Inflammatory macrophage (primary cell): ENCODE data around the gene SLC16A12.
"Not testable (repeated sequence)": the region's sequence is repeated elsewhere in the genome, so short reads cannot be mapped to it uniquely, and the experiment has no call there.

Source experiments
- DNase-seq, 2 donors: peaks; one replicate each; pipeline ENCODE4 v3.0.0-alpha.2; 2020 to 2022

SLC16A12 gene

GRCh38 chr10:89469517-89469916, 65.9 kb downstream of the SLC16A12 start:
- peak in 1 of 2 donors; percentile 13 for DNase-seq

GRCh38 chr10:89468191-89468965, 67.0 kb downstream of the SLC16A12 start:
- no peak for DNase-seq

GRCh38 chr10:89466599-89467035, 68.8 kb downstream of the SLC16A12 start:
- peak; percentile 35 to 52 for DNase-seq

- no peak for DNase-seq
Observed at GRCh38 chr10:89465196-89465595, 70.2 kb downstream of the SLC16A12 start.

GRCh38 chr10:89463846-89464537, 71.4 kb downstream of the SLC16A12 start:
- no peak for DNase-seq

- no peak for DNase-seq
Observed at GRCh38 chr10:89458784-89459183, 76.6 kb downstream of the SLC16A12 start.

- DNase-seq: no peak
Observed at GRCh38 chr10:89458291-89458690, 77.1 kb downstream of the SLC16A12 start.

GRCh38 chr10:89454561-89455347, 80.6 kb downstream of the SLC16A12 start:
- DNase-seq: peak in 1 of 2 donors; percentile 11

GRCh38 chr10:89452193-89452592, 83.2 kb downstream of the SLC16A12 start:
- DNase-seq: no peak

- DNase-seq: no peak
Observed at GRCh38 chr10:89450901-89451300, 84.5 kb downstream of the SLC16A12 start.

- not testable (repeated sequence) for DNase-seq
Observed at GRCh38 chr10:89444819-89445218, 90.6 kb downstream of the SLC16A12 start.

GRCh38 chr10:89442289-89442688, 93.1 kb downstream of the SLC16A12 start:
- no peak for DNase-seq

GRCh38 chr10:89440226-89441009, 95.0 kb downstream of the SLC16A12 start:
- DNase-seq: no peak

GRCh38 chr10:89438525-89438924, 96.9 kb downstream of the SLC16A12 start:
- no peak for DNase-seq

- no peak for DNase-seq
Observed at GRCh38 chr10:89431977-89432376, 103.4 kb downstream of the SLC16A12 start.

- DNase-seq: no peak
Observed at GRCh38 chr10:89428877-89429276, 106.5 kb downstream of the SLC16A12 start.

- DNase-seq: no peak
Observed at GRCh38 chr10:89427629-89428028, 107.8 kb downstream of the SLC16A12 start.

- peak; percentile 38 to 64 for DNase-seq
Observed at GRCh38 chr10:89426230-89426868, 109.0 kb downstream of the SLC16A12 start.

- DNase-seq: no peak
Observed at GRCh38 chr10:89425000-89425399, 110.4 kb downstream of the SLC16A12 start.

- DNase-seq: no peak
Observed at GRCh38 chr10:89421018-89421476, 114.3 kb downstream of the SLC16A12 start.

- DNase-seq: no peak
Observed at GRCh38 chr10:89419548-89419947, 115.8 kb downstream of the SLC16A12 start.

- DNase-seq: no peak
Observed at GRCh38 chr10:89416465-89416864, 118.9 kb downstream of the SLC16A12 start.
